HG03175 (cell line): ENCODE measurements around the gene VTI1B.

Experiments used
- ATAC-seq: cut with Tn5 transposase; IDR thresholded peaks from one replicate; pipeline ENCODE4 v1.9.1; 2021; ENCODE audit warnings: mild to moderate bottlenecking, moderate library complexity; ENCODE audit not compliant: unreplicated experiment

VTI1B gene

DNA sequence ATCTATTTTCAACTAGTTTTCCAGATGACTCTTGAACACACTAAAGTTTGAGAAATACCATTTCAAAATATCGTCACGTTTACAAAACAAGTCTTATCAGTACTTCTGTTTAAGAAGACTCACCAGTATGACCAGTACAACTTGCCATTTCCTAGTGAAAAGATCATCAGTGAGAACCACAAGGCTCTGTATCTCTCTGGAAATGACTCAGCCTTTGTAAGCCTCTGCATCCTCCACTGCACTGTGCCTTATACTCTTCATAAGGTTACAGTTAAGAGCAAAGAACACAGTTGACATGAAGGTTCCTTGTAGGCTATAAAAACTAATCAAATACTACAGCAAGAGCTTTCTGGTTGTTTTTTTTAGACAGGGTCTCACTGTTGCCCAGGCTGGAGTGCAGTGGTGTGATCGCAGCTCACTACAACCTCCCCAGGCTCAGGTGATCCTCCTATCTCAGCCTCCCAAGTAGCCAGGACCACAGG lies 5.7 kb upstream of the VTI1B start:
- ATAC-seq, result peak; percentile 93

DNA sequence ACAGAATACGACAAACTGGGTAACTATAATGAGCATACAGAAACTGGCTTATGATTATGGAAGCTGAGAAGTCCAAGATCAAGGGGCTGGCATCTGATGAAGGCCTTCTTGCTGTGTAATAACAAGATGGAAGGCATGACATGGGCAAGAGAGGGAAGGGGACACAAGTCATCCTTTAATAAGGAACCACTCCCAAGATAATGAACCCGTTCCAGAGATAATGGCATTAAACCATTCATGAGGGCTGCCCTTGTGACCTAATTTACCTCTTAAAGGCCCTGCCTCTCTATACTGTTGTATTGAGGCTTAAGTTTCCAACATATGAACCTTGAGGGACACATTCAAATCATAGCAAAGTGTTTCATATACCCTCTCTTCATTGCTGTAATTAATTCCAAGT lies 4.6 kb upstream of the VTI1B start:
- no peak for ATAC-seq

DNA sequence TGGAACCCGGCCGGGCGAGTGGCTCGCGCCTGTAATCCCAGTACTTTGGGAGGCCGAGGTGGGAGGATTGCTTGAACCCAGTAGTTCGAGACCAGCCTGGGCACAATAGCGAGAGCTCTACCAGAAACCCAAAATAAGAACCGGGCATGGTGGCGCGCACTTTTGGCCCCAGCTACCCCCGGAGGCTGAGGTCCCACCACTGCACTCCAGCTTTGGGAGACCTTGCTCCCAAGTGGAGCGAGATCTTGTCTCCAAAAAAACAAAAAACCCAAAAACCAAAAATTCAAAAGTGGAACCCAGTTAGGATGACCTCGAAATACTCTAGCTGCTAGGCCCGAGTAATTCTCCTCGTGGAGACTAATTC lies 769 bp upstream of the VTI1B start:
- no peak for ATAC-seq

DNA sequence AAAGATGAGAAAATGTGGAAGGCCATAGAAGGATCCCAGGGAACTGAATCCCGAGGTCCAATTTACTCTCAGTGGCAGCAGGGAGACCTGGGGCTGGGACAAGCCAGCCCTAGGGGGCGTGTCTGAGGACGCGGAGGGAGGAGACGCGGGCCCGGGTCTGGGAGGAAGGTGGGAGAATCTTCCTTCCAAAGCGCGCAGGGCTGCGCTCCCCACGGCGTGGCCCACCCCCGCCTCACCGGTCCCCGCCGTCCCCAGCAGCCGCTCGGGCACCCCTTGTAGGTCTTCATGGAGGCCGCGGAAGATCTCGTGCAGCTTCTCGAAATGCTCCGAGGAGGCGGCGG lies 323 bp downstream of the VTI1B start:
- peak; percentile 45 for ATAC-seq

DNA sequence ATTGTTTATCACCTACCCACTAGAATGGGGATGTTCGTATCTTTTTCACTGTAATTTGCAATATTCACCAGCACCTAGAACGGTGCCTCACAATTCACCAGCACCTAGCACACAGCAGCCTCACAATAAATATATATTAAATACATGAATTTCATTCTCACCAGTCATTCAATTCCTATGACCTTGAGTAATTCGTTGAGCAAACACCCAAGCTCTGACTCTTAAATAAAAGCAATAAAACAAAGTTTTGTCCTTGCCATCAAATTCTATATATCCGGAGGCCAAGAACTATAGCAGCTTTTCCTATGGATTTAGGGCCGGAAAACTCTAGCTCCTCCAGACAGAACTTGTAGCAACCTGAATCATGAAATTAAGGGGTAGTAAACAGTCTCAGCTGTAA lies 981 bp downstream of the VTI1B start:
- no peak for ATAC-seq

DNA sequence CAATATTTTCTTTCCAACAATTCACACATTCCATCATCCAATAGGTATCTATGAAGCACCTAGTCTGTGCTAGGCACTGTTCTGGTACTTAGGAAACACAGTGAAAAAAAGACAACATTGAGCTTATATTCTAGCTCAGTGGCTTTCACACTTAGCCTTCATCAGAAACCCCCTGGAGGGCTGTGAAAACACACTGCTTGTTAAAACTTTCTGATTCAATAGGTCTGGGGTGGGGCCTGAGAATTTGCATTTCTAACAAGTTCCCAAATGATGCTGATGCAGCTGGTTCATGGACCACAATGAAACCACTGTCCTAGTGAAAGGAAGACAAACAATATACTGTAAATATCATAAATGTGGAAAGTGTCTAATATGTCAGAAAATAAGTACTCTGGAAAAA lies 5.9 kb downstream of the VTI1B start:
- ATAC-seq, result no peak

DNA sequence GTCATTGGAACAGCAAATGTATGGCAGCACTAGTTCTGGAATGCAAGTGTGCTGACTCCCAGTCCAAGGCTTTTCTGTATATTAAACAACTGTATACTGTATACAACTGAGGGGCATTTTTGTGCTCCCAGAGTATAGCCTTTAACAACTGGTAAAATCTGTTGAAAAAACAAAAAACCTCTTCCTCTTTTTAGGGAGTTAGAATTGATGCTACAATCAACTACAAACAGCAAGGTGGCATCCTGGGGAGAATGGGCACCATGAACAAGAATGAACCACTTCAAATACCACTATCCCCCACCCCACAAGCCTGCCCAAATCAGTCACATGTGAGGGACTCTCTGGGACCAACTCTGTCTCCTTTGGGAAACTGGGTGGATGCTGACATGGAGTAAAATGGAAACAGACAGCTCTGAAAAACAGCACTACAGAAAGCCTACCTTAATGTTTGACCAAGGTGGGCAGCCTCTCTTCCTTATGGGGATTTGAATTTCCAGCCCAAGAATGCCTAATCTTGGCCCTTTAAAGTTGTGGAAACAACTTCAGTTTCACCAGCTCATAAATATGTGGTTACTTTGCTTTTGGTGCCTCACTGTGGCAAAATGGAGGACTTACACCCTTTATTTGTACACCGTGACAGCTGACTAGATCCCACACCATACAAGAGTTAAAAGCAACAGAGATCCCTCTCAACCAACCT lies 7.5 kb downstream of the VTI1B start:
- ATAC-seq, result no peak

DNA sequence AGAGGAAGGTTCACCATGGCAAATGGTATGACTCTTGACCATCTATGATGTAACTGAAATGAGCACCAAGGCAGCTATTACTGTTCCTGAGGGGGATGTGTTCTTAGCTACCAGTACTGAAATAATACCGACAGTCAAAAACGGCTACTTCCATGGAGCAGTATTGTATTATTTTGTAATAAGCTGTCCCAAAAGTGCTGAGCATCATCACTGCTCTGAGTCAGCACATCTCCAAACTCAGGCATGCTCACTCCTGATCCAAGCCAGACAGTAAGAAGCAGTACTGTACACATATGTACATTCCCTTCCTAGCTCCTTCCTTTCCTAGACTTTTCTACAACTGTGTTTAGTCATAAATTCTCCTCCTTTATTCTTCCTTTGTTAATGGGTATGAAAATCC lies 8.6 kb downstream of the VTI1B start:
- no peak for ATAC-seq

DNA sequence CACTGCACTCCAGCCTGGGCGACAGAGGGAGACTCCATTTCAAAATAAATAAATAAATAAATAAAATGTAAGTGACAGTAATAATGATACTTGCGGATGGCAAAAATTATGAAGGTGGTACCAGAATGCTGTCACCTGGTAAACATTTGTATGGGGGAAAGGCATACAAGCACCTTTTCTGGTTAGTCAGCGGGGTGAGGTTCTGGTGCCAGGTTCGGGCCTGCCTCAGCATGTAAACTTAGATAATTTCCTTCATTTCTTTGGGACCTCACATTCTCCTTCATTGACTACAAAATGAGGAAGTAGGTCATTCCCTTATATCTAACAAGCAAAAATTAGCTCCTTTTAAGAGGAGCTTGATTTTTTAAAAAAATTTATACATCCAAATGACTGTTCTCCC lies 10.8 kb downstream of the VTI1B start:
- no peak for ATAC-seq

DNA sequence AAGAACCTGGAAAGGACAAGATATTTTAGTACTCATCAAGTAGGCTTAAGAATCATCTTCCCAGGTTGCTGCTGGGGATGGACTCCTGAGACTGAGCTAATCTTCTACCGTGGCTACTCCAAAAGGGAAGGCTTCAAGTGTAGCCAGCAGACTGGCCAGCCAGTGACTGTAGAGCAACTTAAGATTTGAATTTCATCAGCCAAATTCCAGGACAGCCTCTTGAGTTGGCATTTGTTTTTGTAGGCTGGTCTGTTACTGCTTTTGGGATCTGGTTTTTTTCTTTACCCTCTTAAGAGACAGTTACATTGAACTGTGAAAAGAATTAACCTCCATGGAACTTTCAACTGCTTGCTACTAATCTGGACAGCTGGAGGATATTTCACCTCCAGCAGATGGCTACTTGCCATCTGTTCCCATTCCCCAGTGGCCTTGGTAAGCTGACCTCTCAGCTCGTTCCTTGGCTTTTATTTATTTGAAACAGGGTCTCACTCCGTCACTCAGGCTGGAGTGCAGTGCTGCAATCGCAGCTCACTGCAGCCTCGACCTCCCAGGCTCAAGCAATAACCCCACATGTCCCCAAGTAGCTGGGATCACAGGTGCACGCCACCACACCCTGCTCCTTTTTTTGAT lies 20.7 kb downstream of the VTI1B start:
- ATAC-seq, result no peak

DNA sequence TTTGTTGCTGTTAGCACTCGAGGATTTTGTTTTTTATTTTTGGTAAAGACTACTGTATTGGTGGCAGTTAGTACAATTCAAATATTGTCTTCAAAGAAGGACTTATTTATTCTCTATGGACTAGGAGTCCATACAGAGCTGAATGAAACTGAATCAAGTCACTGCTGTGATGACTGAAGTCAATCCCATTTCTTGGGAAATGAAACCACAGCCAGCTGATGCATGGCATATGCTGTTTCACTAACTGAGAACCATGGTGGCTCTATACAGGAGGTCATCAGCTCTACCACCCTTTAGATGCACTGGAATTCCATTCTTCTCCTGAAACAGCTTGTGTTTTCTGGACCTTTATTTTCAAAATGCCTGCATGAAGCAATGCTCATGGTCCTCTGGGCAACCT lies 22.2 kb downstream of the VTI1B start:
- ATAC-seq, result no peak

DNA sequence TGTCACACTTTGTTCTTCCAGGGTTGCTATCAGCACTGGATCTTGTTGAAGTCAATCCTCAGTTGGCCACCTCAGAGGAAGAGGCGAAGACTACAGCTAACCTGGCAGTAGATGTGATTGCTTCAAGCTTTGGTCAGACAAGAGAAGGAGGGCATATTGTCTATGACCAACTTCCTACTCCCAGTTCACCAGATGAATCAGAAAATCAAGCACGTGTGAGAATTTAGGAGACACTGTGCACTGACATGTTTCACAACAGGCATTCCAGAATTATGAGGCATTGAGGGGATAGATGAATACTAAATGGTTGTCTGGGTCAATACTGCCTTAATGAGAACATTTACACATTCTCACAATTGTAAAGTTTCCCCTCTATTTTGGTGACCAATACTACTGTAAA lies 23.7 kb downstream of the VTI1B start:
- ATAC-seq, result no peak

DNA sequence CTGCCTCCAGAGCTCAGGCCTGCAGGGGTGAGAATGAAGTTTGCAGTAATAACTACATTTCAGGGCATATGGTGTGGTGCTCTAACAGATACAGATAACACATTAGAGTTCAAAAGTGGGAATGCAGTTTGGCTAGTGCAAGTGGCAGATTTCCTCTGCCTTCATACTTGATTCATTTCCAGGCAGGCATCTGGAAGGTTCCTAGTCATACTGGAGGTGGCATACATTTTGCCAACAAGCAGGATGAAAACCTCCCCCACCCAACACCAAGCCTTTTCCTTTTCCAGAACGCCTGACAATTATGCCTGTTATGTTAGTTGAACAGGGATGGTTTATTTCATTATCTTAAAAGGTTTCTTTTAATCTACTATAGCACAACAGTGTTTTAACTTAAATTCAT lies 24.3 kb downstream of the VTI1B start:
- no peak for ATAC-seq

DNA sequence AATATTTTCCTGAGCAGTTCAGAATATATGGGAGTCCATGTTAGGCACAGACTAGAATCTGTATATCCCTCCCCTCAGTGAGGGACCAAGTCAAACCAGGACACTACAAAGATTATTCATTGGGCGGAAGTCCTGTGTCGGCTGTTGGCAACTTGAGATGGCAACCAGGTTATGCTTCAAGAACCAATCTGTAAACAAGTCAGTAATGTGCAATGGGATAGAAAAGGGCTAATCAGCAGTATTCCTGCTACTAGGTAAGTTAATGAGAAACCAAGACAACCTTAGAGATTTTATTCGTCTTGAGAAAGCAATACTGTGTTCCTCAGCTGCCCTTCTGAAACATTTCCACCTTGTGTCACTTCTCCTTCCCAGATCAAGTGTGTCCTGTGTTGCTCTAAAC lies 28.3 kb downstream of the VTI1B start:
- ATAC-seq, result no peak

DNA sequence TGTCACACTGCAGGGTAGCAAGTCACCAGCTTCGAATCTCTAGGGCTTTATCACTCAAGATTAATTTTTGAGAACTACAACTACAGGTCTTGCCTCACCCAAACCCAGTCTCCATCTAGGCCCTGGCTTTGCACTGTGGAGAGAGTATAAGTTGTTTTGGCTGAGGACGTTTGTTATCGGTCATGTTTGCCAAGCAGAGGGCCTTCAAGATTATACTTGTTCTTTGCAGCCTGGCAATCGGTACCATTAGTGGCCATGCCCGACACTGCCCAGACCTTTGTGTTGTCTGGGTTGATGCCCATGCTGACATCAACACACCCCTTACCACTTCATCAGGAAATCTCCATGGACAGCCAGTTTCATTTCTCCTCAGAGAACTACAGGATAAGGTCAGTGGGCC lies 29.0 kb downstream of the VTI1B start:
- ATAC-seq, result no peak

DNA sequence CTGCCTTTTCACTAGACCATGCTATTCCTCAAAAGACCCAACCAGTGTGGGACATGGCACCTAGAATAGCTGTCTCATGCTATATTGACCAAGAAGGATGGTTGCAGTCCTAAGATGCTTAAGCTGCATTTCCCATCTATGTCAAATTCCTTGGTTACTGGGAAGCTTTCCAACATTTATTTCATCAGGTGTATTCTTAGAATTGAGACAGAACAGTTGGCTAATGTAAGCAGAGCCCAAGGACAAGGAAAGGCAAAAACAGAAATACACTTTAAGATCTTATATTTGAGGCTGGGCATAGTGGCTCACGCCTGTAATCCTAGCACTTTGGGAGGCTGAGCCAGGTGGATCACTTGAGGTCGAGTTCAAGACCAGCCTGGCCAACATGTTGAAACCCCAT lies 30.0 kb downstream of the VTI1B start:
- ATAC-seq, result no peak

DNA sequence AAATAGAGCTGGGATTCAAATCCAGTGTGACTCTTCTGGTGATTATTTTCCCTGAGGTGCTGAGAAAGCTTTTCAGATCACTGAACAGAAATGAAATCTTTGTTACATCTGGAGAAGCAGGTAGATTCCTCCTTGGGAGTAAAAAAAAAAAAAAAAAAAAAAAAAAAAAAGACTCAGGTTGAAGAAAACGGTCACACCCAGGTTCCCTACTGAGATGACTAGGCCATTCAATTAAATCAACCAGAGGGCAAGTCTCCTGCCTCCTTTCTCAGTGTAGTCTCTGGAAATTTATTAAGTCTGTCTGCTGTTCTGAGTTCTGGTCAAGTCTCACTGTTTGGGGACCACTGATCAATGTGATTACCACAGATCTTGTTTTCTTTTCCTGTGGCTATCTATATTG lies 30.7 kb downstream of the VTI1B start:
- ATAC-seq, result no peak

DNA sequence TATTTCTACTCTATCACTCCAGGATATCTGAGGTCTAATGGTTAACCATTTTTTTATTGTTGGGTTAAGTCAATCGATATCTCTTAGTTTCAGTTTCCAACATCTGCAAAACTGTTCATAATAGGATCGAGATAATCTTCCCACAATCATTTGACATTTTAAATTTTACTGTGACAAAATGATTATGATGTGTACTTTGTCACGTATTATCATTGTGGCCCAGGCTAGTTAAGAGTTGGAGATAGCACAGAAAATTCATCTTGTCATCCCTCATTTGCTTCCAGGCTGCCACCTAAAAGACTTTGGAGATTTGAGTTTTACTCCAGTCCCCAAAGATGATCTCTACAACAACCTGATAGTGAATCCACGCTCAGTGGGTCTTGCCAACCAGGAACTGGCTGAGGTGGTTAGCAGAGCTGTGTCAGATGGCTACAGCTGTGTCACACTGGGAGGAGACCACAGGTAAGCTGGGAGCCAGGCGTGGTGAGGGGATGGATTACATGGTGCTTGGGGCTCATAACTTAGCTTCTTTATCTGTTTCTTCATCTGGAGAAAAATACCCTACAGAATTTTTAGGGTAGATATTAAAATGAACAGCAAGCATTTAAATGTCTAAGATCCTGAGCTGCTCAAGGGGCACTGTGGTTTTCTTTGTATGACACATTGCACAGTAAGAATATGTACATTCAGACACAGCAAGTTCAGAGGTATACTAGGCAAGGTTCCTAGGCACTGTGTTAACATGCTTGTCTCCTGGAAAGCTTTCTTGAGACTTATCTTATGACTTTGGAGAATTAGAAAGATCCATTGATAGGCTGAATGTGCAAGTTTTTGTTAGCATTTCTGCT lies 32.3 kb downstream of the VTI1B start:
- ATAC-seq, result no peak

DNA sequence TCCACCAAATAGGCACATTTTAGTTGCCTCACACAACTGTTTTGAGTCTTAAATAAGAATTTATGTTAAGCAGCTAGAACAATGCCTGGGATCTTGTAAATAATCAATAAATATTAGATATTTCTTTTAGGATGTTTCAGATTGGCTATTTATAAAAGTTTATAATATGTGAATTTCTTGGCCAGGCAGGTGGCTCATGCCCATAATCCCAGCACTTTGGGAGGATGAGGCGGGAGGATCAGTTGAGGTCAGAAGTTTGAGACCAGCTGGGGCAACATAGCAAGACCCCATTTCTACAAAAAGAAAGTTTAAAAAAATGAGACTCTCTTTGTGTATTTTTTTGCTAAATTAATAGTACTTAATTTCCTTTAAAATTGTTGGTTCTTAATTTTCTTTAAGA lies 33.0 kb downstream of the VTI1B start:
- no peak for ATAC-seq

DNA sequence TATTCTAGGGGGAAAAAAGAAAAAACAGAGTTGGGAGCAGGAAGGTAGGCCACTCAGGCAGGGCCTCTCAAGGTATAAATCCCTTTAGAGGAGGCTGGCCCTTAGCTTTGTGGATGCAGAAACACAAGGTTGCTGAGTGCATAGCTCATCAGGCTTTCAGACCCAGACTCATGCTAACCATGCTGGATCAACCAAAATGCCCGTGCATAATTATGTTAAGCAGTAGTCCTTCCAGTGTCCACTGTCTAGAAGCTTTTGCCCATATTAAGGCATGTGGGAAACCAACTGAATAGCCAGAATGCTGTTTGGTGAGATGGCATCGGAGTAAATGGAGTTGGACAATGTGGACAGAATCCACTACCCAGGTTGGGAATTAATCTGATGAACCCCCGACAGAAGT lies 35.8 kb downstream of the VTI1B start:
- ATAC-seq, result no peak

DNA sequence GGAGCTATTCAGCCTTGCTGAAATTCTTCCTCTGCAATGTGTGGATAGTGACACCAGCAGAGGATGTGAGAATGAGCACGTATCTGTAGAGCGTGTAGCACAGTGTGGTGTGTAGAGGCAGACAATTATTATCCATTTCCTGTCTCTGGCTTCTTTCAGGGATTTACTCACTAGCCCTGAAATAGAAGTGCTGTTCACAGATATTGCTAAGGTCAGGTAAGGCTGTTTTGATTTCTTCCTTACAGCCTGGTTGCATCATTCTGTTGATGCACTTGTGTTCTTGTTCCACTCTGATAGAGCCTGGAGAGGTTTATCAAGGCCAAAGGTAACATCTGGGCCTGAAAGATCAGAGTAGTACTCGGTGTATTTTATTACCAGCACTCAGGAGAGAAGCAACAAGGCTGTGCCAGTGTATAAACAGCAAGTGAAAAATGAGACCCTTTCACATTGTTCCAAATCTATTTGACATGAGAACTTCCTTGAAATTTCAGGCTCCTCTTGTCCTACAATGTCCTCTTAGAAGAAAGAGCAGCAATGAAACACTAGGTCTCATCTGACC lies 38.0 kb downstream of the VTI1B start:
- ATAC-seq, result no peak
